Adrenal gland (tissue), 12 donors: ENCODE measurements around the gene ATP6V0B. TPM values are rescaled to one million over a fixed set of nuclear protein-coding genes. Genes with fewer than 3 reads are reported as not detected.

Source experiments
- DNase-seq, 7 donors: peaks; one replicate each; pipeline ENCODE4 v3.0.0-alpha.2; 2019 to 2020
- H3K27ac ChIP-seq, 5 donors: fragments of 200-600 bp; sonication (generic) in 4 of 5; 1 replicate in 3 of 5; 2 replicates in 2 of 5; pipeline versions ENCODE4 v1.5.1 to v1.8.0; 2016 to 2020; ENCODE audit warnings: mild to moderate bottlenecking in 1 of 5
- H3K27me3 ChIP-seq: fragments of 200-600 bp; 2 replicates; pipeline ENCODE4 v1.8.0; 2021
- H3K36me3 ChIP-seq, 2 donors: fragments of 200-600 bp; replicated peaks in 1 of 2; 1 replicate in 1 of 2; 2 replicates in 1 of 2; pipeline versions ENCODE4 v1.5.1 to v1.8.0; 2018 to 2022
- H3K4me1 ChIP-seq, 2 donors: fragments of 200-600 bp; replicated peaks in 1 of 2; 1 replicate in 1 of 2; 2 replicates in 1 of 2; pipeline versions ENCODE4 v1.5.1 to v1.8.0; 2018 to 2021
- H3K4me3 ChIP-seq, 4 donors: fragments of 200-600 bp; sonication (generic) in 3 of 4; one replicate each; pipeline ENCODE4 v1.5.1; 2016 to 2018
- H3K9me3 ChIP-seq, 3 donors: fragments of 200-600 bp; sonication (generic) in 1 of 3; replicated peaks in 1 of 3; 1 replicate in 2 of 3; 2 replicates in 1 of 3; pipeline versions ENCODE4 v1.5.1 to v1.8.0; 2016 to 2021
- POLR2A ChIP-seq, 2 donors: fragments of 450-650 bp; IDR thresholded peaks; one replicate each; pipeline ENCODE4 v1.6.1; 2017; ENCODE audit warnings: antibody characterized with exemption in 2 of 2, mild to moderate bottlenecking in 2 of 2, moderate library complexity in 1 of 2
- WGBS, 4 donors: extraction: QIAGEN DNeasy Blood & Tissue Kit in 2 of 4; methylation state at CpG; one replicate each; pipeline versions ENCODE4 v1.1.5 to v1.1.7; 2013 to 2017; 5-methylcytosine and 5-hydroxymethylcytosine counted together
- intact Hi-C, 2 donors: fragments of 100-400 bp; cut with DNase I; formaldehyde crosslinking; loops; one replicate each; pipeline versions ENCODE4 v1.14.1 to v1.15.0; 2022 to 2023
- polyA plus RNA-seq, 3 donors: library from polyadenylated mRNA; stranded (reverse); fragments of 200-250 nt in 2 of 3; fragments of 350-450 nt in 1 of 3; fragmentation: Illumina TruSeq in 1 of 3; extraction: RNeasy Lipid Tissue Mini Kit (QIAGEN cat#74804) in 1 of 3; gene quantifications; one replicate each; pipeline ENCODE4 v1.2.3, GENCODE V29; 2013 to 2014
- total RNA-seq, 9 donors: library from RNA; depleted of rRNA in 4 of 9; stranded (reverse); fragments of >200 nt in 4 of 9; fragments of 120-200 nt in 1 of 9; fragmentation: NEBNext Ultra II Directional in 1 of 9; extraction: Animal tissue kit (Norgen Biotek cat#: 25700) in 1 of 9; gene quantifications; one replicate each; pipeline versions ENCODE4 v1.1.0 to v1.2.4, GENCODE V29; 2013 to 2023
- TF ChIP-seq, protein P1 (sequence below), 6 experiments: fragments of 450-650 bp in 4 of 6; fragments of 200-600 bp in 2 of 6; sonication (generic) in 1 of 6; IDR thresholded peaks; 1 replicate in 5 of 6; 2 replicates in 1 of 6; pipeline versions ENCODE4 v1.5.1 to v1.8.0; 2016 to 2021; ENCODE audit warnings: antibody characterized with exemption in 6 of 6, mild to moderate bottlenecking in 2 of 6, moderate library complexity in 1 of 6
- donor health status: healthy with polysubstance abuse.
- donor health status: Bipolar disorder and iron deficiency.
- donor health status: DM: yes; HTN: yes; CAD: no.
- donor health status: DM: no; HTN: no; CAD: no.
- donor health status: DM: no; HTN: no; CAD: no.
- donor health status: DM: yes; HTN: yes; CAD: no.

ATP6V0B gene
- total and polyA plus RNA-seq, 12 donors: 141 to 432 (median 216) TPM

GRCh38 chr1:44010935-44011471 lies 36.2 kb downstream of the ATP6V0B start:
- Histone ChIP-seq H3K9me3 (no peaks in the 10 kb centered on the region), H3K4me1 (no peaks in the 10 kb centered on the region), H3K27ac (no peak overlapping the region), H3K4me3 (no peak overlapping the region), H3K27me3 (no peaks in the 10 kb centered on the region), H3K36me3 (no peaks in the 10 kb centered on the region)
- no peak for DNase-seq
- WGBS, 4 donors: 80 to 93% (median 87%) methylated on average over 4 to 11 of the region's 11 CpGs
- intact Hi-C loops: loop anchor here in 1 of 2 donors (10.0 kb wide), 1 partner anchor 204 kb away; the partner anchor contains the start of gene DMAP1
- no peak for TF ChIP-seq POLR2A (IDR thresholded peaks at IDR 0.05)
- TF ChIP-seq, protein P1, sequence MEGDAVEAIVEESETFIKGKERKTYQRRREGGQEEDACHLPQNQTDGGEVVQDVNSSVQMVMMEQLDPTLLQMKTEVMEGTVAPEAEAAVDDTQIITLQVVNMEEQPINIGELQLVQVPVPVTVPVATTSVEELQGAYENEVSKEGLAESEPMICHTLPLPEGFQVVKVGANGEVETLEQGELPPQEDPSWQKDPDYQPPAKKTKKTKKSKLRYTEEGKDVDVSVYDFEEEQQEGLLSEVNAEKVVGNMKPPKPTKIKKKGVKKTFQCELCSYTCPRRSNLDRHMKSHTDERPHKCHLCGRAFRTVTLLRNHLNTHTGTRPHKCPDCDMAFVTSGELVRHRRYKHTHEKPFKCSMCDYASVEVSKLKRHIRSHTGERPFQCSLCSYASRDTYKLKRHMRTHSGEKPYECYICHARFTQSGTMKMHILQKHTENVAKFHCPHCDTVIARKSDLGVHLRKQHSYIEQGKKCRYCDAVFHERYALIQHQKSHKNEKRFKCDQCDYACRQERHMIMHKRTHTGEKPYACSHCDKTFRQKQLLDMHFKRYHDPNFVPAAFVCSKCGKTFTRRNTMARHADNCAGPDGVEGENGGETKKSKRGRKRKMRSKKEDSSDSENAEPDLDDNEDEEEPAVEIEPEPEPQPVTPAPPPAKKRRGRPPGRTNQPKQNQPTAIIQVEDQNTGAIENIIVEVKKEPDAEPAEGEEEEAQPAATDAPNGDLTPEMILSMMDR (IDR thresholded peaks at IDR 0.05): no peak

DNA sequence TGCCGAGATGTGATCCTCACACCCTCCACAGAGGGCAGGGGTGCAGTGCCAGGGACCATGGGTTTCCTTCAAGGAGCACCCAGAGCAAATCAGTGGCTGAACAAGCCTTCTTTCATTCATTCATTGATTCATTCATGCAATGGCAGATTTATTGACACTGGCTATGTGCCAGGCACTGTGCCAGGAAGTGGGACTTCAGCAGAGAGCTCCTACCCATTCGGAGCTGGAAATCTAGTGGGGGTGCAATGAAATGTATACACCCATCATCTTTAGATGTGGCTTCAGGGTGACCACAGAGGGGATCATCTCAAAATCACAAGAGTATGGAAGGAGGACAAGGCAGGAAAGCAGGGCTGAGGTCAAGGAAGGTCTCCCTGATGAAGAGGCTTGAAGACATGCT lies 37.6 kb downstream of the ATP6V0B start:
- TF ChIP-seq POLR2A (IDR thresholded peaks at IDR 0.05): no peak
- TF ChIP-seq, protein P1 (IDR thresholded peaks at IDR 0.05): no peak
- intact Hi-C loops: loop anchor here in 1 of 2 donors (10.0 kb wide), 1 partner anchor 202 kb away; the partner anchor contains the start of gene DMAP1
- Histone ChIP-seq H3K4me1 (no peaks in the 10 kb centered on the region), H3K27ac (no peak overlapping the region), H3K36me3 (no peaks in the 10 kb centered on the region), H3K4me3 (no peak overlapping the region), H3K27me3 (no peaks in the 10 kb centered on the region), H3K9me3 (no peaks in the 10 kb centered on the region)
- WGBS, 4 donors: 44 to 76% (median 70%) methylated on average over 1 to 2 of the region's 2 CpGs
- peak in 1 of 7 donors; percentile 27 for DNase-seq

GRCh38 chr1:44012941-44013609 lies 38.3 kb downstream of the ATP6V0B start:
- H3K4me1 ChIP-seq: no peaks in the 10 kb centered on the region
- no peak for DNase-seq
- no peaks in the 10 kb centered on the region for H3K9me3 ChIP-seq
- no peaks in the 10 kb centered on the region for H3K27me3 ChIP-seq
- H3K4me3 ChIP-seq: no peak overlapping the region
- TF ChIP-seq, protein P1 (IDR thresholded peaks at IDR 0.05): no peak
- TF ChIP-seq POLR2A (IDR thresholded peaks at IDR 0.05): no peak
- no peaks in the 10 kb centered on the region for H3K36me3 ChIP-seq
- 69 to 94% (median 76%) methylated on average over 5 to 13 of the region's 13 CpGs for WGBS, 4 donors
- no peak overlapping the region for H3K27ac ChIP-seq
- intact Hi-C loops: loop anchor here in 1 of 2 donors (10.0 kb wide), 1 partner anchor 202 kb away; the partner anchor contains the start of gene DMAP1

DNA sequence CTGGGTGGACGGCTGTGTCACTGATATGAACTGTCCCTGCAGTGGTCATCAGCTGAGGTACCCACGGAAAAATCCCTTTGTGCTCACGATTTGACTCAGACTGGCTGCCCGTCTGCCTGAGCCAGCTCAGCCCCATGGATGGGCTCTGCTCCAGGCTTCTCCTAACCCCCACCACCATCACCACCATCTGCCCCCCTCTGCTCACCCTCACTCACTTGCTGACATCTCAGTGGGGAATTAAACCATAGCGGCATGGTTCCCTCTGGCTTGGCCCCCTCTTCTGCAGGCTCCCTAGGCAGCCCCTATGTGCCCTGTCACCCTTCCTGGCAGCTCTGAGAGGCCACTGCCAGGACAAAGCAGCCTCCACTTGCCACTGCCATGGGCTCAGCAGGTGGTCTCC lies 39.2 kb downstream of the ATP6V0B start:
- no peak for DNase-seq
- 66 to 80% (median 70%) methylated on average over 5 of the region's 5 CpGs for WGBS, 4 donors
- peak overlapping the region in 1 of 5 donors; percentile 6 for H3K27ac ChIP-seq
- H3K27me3 ChIP-seq: no peaks in the 10 kb centered on the region
- H3K9me3 ChIP-seq: no peaks in the 10 kb centered on the region
- no peaks in the 10 kb centered on the region for H3K36me3 ChIP-seq
- intact Hi-C loops: loop anchor here in 1 of 2 donors (10.0 kb wide), 1 partner anchor 201 kb away; the partner anchor contains the start of gene DMAP1
- H3K4me3 ChIP-seq: no peak overlapping the region
- H3K4me1 ChIP-seq: no peaks in the 10 kb centered on the region
- no peak for TF ChIP-seq POLR2A (IDR thresholded peaks at IDR 0.05)
- TF ChIP-seq, protein P1 (IDR thresholded peaks at IDR 0.05): no peak
